ACHN (cell line): ENCODE data around the gene MAPKAPK3.

Experiments used
- DNase-seq: peaks from one replicate; pipeline ENCODE4 v3.0.0-alpha.2; 2015
- in situ Hi-C: cut with HindIII; loops from 2 replicates; pipeline ENCODE4 v1.10.0; 2017; ENCODE audit warnings: low sequenced_read_pairs, low pct_ligation_motif_present, low pct_unique_long_range_greater_than_20kb

Gene MAPKAPK3

GRCh38 chr3:50644561-50644960 is 27.6 kb downstream of the MAPKAPK3 start:
- in situ Hi-C loops: no loop called here
- DNase-seq: no peak

GRCh38 chr3:50645378-50645777 is 28.4 kb downstream of the MAPKAPK3 start:
- in situ Hi-C loops: no loop called here
- DNase-seq: no peak

- in situ Hi-C loops: no loop called here
- DNase-seq: no peak
Measured at GRCh38 chr3:50648313-50648712, 31.4 kb downstream of the MAPKAPK3 start.

GRCh38 chr3:50648944-50649343 is 32.0 kb downstream of the MAPKAPK3 start:
- no peak for DNase-seq
- in situ Hi-C loops: no loop called here

GRCh38 chr3:50649451-50649931 is 32.5 kb downstream of the MAPKAPK3 start:
- no peak for DNase-seq
- in situ Hi-C loops: no loop called here

- in situ Hi-C loops: no loop called here
- no peak for DNase-seq
Measured at GRCh38 chr3:50650018-50650417, 33.1 kb downstream of the MAPKAPK3 start.

- no peak for DNase-seq
- in situ Hi-C loops: no loop called here
Measured at GRCh38 chr3:50651445-50651844, 34.5 kb downstream of the MAPKAPK3 start.

GRCh38 chr3:50651920-50652529 is 35.1 kb downstream of the MAPKAPK3 start:
- no peak for DNase-seq
- in situ Hi-C loops: no loop called here

GRCh38 chr3:50652709-50653108 is 35.8 kb downstream of the MAPKAPK3 start:
- in situ Hi-C loops: no loop called here
- peak; percentile 35 for DNase-seq

- in situ Hi-C loops: no loop called here
- DNase-seq: no peak
Measured at GRCh38 chr3:50653937-50654595, 37.1 kb downstream of the MAPKAPK3 start.

GRCh38 chr3:50655009-50655830 is 38.3 kb downstream of the MAPKAPK3 start:
- in situ Hi-C loops: no loop called here

GRCh38 chr3:50656417-50657195 is 39.7 kb downstream of the MAPKAPK3 start:
- in situ Hi-C loops: no loop called here
- DNase-seq: no peak

More at GRCh38 chr3:50655009-50655830, 38.3 kb downstream of the MAPKAPK3 start:
- no peak for DNase-seq

GRCh38 chr3:50657407-50657806 is 40.5 kb downstream of the MAPKAPK3 start:
- no peak for DNase-seq

GRCh38 chr3:50657816-50658215 is 40.9 kb downstream of the MAPKAPK3 start:
- in situ Hi-C loops: no loop called here
- no peak for DNase-seq

More at GRCh38 chr3:50657407-50657806, 40.5 kb downstream of the MAPKAPK3 start:
- in situ Hi-C loops: no loop called here

GRCh38 chr3:50658416-50658815 is 41.5 kb downstream of the MAPKAPK3 start:
- no peak for DNase-seq
- in situ Hi-C loops: no loop called here

- in situ Hi-C loops: no loop called here
- no peak for DNase-seq
Measured at GRCh38 chr3:50658831-50659230, 41.9 kb downstream of the MAPKAPK3 start.

GRCh38 chr3:50660386-50660785 is 43.4 kb downstream of the MAPKAPK3 start:
- no peak for DNase-seq
- in situ Hi-C loops: no loop called here

- DNase-seq: no peak
- in situ Hi-C loops: no loop called here
Measured at GRCh38 chr3:50661321-50661837, 44.4 kb downstream of the MAPKAPK3 start.
